Esophagus muscularis mucosa (tissue), 4 donors: Measurements from ENCODE around the gene PTRH2.

Experiments used
- CTCF ChIP-seq, 3 experiments: fragments of 200-600 bp in 2 of 3; fragments of 450-650 bp in 1 of 3; sonication (generic) in 2 of 3; IDR thresholded peaks; one replicate each; pipeline ENCODE4 v1.5.1; 2017 to 2019; ENCODE audit warnings: antibody characterized with exemption in 3 of 3, mild to moderate bottlenecking in 2 of 3, moderate library complexity in 1 of 3
- EP300 ChIP-seq: sonication (generic); formaldehyde crosslinking; IDR thresholded peaks from one replicate; pipeline ENCODE4 v1.6.1; 2017; ENCODE audit warnings: antibody characterized with exemption
- POLR2A ChIP-seq: fragments of 450-650 bp; IDR thresholded peaks from one replicate; pipeline ENCODE4 v1.6.1; 2017; ENCODE audit warnings: antibody characterized with exemption, moderate library complexity, mild to moderate bottlenecking, low read depth
- POLR2AphosphoS5 ChIP-seq, 2 donors: sonication (generic); formaldehyde crosslinking; IDR thresholded peaks; one replicate each; pipeline ENCODE4 v1.6.1; 2017; ENCODE audit warnings: antibody characterized with exemption in 2 of 2

- no peak for TF ChIP-seq CTCF (IDR thresholded peaks at IDR 0.05)
- TF ChIP-seq POLR2AphosphoS5 (IDR thresholded peaks at IDR 0.05) = no peak
- TF ChIP-seq EP300 = no peak
- no peak for TF ChIP-seq POLR2A
Observed at GRCh38 chr17:59723607-59724006, 16.4 kb upstream of the PTRH2 start.
